ENCODE measurements around the gene ZPR1.
A peak's percentile ranks its signal among the peaks of the same experiment; 100 is the strongest.

ZPR1 gene

DNA sequence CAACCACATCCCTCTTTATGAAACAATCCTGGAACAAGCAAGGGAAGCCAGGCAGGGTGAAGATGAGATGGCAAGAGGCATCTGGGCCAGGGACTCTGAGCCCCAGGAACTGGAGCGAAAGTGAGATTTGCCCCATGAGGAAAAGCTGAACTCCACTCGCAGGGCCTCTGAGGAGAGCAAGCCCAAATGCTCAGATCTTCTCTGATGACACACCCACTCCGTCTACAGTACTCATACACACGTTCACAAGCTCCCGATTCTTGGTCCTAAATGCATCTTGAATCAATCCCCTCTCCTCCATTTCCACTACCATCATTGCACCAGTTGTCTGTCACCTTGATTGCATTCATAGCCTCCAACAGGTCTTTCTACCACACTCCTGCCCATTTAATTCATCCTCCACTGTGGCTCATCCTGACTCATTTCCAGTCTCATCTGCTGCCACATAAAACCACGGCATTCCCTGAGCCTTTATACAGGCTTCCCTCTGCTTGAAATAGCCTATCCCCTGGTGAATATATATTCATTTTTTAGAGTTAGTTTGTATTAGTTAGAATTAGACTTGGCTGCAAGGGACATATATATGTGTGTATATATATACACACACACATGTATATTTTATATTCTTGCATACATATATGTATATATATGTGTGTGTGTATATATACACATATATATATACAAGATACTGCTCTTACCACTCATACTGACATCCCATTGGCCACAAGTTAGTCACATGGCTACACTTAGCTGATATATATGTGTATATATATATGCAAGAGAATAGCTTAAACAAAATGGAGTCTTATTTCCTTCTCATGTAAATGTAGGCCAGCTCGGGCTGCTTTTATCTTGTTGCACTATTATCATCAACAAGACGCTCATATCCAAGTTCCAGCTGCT, 5.3 kb upstream of the ZPR1 start:
- no peak for TF ChIP-seq POLR2A (IDR thresholded peaks at IDR 0.05; ENCODE audit: low read depth, low read length)
- FAIRE-seq, result peak; percentile 77
- DNase-seq (ENCODE audit: insufficient read length, low spot score), result no peak

GRCh38 chr11:116792144-116792868, 4.5 kb upstream of the ZPR1 start:
- TF ChIP-seq POLR2A (IDR thresholded peaks at IDR 0.05; ENCODE audit: low read depth, low read length), result no peak
- FAIRE-seq, result no peak
- DNase-seq (ENCODE audit: insufficient read length, low spot score), result no peak

DNA sequence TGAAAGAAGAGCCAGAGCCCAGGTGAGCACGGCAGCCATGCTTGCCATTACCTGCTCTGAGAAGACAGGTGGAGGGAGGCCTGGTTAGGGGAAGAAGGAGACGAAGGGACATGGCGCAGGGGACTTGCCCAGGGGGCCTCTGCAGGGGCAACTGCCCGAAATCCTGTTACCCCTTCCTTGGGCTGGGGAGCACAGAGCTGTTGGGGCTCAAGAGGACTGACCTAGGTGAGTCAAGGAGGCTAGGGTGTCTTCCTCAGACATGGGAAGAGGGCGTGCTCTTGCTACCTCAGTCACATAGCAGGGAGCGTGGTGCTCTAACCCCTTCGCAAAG, 4.0 kb upstream of the ZPR1 start, which contains the start of gene APOA5:
Gene APOA5 (minus strand): TSS at position 67 of the 331 bp plus-strand sequence. CDS start 19 bp downstream, at position 48.
- TF ChIP-seq POLR2A (IDR thresholded peaks at IDR 0.05; ENCODE audit: low read depth, low read length), result no peak
- no peak for FAIRE-seq
- no peak for DNase-seq (ENCODE audit: insufficient read length, low spot score)

DNA sequence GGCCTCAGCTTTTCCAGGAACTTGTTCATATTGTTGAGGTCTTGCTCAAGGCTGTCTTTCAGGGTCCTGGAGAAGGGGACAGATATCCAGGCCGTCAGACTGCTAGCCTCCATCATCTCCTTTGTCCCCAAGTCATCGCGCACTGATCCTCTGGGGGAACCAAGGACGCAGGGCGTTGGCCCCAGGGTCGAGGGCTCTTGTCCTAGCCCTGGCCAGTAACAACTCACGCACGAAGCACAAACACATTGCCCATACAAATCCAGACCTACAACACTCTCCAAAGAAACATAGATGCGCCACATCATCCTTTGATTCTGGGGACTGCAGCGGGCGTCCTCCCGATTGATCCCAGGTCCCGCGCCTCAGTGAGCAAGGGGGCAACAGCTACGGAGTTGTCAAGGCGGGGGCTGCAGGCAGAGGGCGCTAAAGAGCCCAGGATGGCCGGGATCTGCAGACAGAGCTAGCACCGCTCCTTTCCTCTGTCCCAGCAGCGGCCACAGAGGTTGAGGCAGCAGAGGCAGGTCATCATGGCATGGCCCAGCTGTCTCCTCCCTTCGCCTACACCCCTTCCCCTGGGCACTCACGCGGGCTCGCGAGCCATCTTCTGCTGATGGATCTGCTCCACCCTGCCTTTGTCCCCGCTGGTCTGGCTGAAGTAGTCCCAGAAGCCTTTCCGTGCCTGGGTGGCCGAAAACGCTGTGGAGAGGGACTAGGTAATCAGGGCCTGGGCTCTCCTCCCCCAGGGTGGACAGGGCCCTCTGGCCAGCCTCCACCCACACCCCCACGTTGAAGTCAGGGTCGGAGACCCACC, 3.4 kb upstream of the ZPR1 start:
- FAIRE-seq (no peak), DNase-seq (ENCODE audit: insufficient read length, low spot score) (peak; percentile 41)
- TF ChIP-seq POLR2A (IDR thresholded peaks at IDR 0.05; ENCODE audit: low read depth, low read length), result no peak

GRCh38 chr11:116790167-116791001, 2.6 kb upstream of the ZPR1 start:
- FAIRE-seq, result no peak
- no peak for DNase-seq (ENCODE audit: insufficient read length, low spot score)
- no peak for TF ChIP-seq POLR2A (IDR thresholded peaks at IDR 0.05; ENCODE audit: low read depth, low read length)

DNA sequence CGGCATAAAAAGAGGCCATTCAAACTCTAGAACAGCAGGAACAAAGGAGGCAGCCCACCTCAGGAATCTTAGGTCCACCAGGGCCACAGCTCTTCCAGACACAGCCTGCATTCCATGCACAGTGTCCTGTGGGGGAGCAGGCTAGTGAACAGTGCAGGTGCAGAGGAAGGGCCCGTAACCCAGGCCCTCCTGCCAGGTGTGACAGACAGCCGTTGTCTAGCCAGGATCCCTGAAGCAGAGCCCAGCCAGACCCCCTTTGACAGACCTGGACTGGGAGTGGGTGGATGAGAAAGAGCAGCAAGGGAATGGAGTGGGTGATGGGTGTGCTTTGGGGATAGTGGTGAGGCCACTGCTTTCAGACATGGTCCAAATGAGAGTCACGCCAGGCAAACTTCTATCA, 1.2 kb upstream of the ZPR1 start:
- no peak for DNase-seq (ENCODE audit: insufficient read length, low spot score)
- FAIRE-seq, result no peak
- no peak for TF ChIP-seq POLR2A (IDR thresholded peaks at IDR 0.05; ENCODE audit: low read depth, low read length)

- DNase-seq (ENCODE audit: insufficient read length, low spot score) (no peak), FAIRE-seq (no peak)
- TF ChIP-seq POLR2A (IDR thresholded peaks at IDR 0.05; ENCODE audit: low read depth, low read length), result no peak
Observed at GRCh38 chr11:116788534-116788933, 711 bp upstream of the ZPR1 start.

- DNase-seq (ENCODE audit: insufficient read length, low spot score) (no peak), FAIRE-seq (no peak)
Observed at GRCh38 chr11:116787436-116787785, 412 bp downstream of the ZPR1 start.

GRCh38 chr11:116786966-116787365, 857 bp downstream of the ZPR1 start:
- FAIRE-seq (no peak), DNase-seq (ENCODE audit: insufficient read length, low spot score) (no peak)
- TF ChIP-seq POLR2A (IDR thresholded peaks at IDR 0.05; ENCODE audit: low read depth, low read length), result no peak

More at GRCh38 chr11:116787436-116787785, 412 bp downstream of the ZPR1 start:
- no peak for TF ChIP-seq POLR2A (IDR thresholded peaks at IDR 0.05; ENCODE audit: low read depth, low read length)

DNA sequence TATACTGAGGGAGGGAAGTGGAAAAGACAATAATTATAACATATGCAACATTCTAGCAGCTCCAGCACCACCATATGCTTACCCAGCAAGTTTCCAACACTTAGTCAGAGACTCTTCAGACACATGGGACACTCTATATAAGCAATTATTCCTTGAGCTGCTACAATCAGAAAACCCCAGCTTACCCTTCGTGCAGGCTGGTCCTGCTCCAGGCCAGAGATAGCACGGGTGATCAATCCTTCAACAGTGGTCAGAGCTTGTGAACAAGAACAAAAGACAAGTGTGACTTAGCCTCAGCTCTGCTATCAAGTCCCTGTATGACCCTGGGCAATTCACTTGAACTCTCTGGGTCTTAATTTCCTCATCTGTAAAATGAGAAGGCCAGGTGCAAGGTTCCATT, 1.5 kb downstream of the ZPR1 start:
- FAIRE-seq (no peak), DNase-seq (ENCODE audit: insufficient read length, low spot score) (no peak)
- TF ChIP-seq POLR2A (IDR thresholded peaks at IDR 0.05; ENCODE audit: low read depth, low read length), result no peak

GRCh38 chr11:116782728-116783127, 5.1 kb downstream of the ZPR1 start:
- no peak for TF ChIP-seq POLR2A (IDR thresholded peaks at IDR 0.05; ENCODE audit: low read depth, low read length)
- FAIRE-seq, result no peak
- no peak for DNase-seq (ENCODE audit: insufficient read length, low spot score)

DNA sequence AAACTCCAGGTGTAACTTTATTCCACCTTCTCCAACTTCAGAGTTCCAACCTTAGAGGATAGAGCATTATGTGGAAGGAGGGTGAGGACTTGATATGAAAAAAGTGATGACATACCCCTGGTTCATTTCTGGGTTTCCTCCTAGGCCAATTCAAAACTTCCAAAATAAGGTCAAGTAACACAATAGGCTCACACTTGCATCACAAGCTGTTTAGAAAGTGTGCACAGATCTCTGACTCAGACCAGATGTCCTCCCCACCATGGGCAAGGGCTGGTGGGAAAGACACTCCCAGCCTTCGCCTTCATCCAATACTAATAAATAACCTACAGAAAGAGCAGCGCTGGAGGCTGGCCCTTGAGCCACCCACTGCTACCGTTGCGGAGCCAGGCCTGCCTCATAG, 9.3 kb downstream of the ZPR1 start:
- TF ChIP-seq POLR2A (IDR thresholded peaks at IDR 0.05; ENCODE audit: low read depth, low read length), result no peak
- FAIRE-seq (no peak), DNase-seq (ENCODE audit: insufficient read length, low spot score) (no peak)

- DNase-seq (ENCODE audit: insufficient read length, low spot score) (no peak), FAIRE-seq (no peak)
- no peak for TF ChIP-seq POLR2A (IDR thresholded peaks at IDR 0.05; ENCODE audit: low read depth, low read length)
Observed at GRCh38 chr11:116777056-116777455, 10.8 kb downstream of the ZPR1 start.
